NCI-H345 (cell line): ENCODE measurements around the gene TMEM100.
A peak's percentile ranks its signal among the peaks of the same experiment; 100 is the strongest.

ENCODE experiments used
- DNase-seq: peaks from one replicate; lab custom pipeline; 2025; lab: John Stamatoyannopoulos, UW

Gene TMEM100

GRCh38 chr17:55722742-55723487 is at the start of gene TMEM100:
TSS of gene TMEM100 (minus strand) at chr17:55722864. CDS start at chr17:55721070, 1,794 bp downstream.
- DNase-seq: no peak

- DNase-seq: no peak
Measured at GRCh38 chr17:55772086-55772485, 49.4 kb upstream of the TMEM100 start.

GRCh38 chr17:55770196-55770870 is 47.7 kb upstream of the TMEM100 start:
- DNase-seq: peak; percentile 26

GRCh38 chr17:55769625-55770000 is 46.9 kb upstream of the TMEM100 start:
- DNase-seq: no peak

- DNase-seq: no peak
Measured at GRCh38 chr17:55768936-55769624, 46.4 kb upstream of the TMEM100 start.

GRCh38 chr17:55765472-55765871 is 42.8 kb upstream of the TMEM100 start:
- no peak for DNase-seq

GRCh38 chr17:55764610-55765009 is 41.9 kb upstream of the TMEM100 start:
- no peak for DNase-seq

GRCh38 chr17:55763856-55764255 is 41.2 kb upstream of the TMEM100 start:
- DNase-seq: no peak

- no peak for DNase-seq
Measured at GRCh38 chr17:55762086-55762858, 39.6 kb upstream of the TMEM100 start.

- DNase-seq: no peak
Measured at GRCh38 chr17:55760643-55761355, 38.1 kb upstream of the TMEM100 start.

GRCh38 chr17:55758171-55758570 is 35.5 kb upstream of the TMEM100 start:
- DNase-seq: no peak

GRCh38 chr17:55757659-55758058 is 35.0 kb upstream of the TMEM100 start:
- DNase-seq: no peak

GRCh38 chr17:55756689-55757088 is 34.0 kb upstream of the TMEM100 start:
- no peak for DNase-seq

GRCh38 chr17:55751720-55752250 is 29.1 kb upstream of the TMEM100 start:
- DNase-seq: no peak

- DNase-seq: peak; percentile 68
Measured at GRCh38 chr17:55750750-55751657, 28.3 kb upstream of the TMEM100 start, which contains the start of gene PCTP. TSS of gene PCTP (plus strand) at chr17:55751051. CDS start at chr17:55751104, 53 bp downstream.

GRCh38 chr17:55749985-55750384 is 27.3 kb upstream of the TMEM100 start:
- no peak for DNase-seq

GRCh38 chr17:55748841-55749240 is 26.2 kb upstream of the TMEM100 start:
- no peak for DNase-seq

- DNase-seq: no peak
Measured at GRCh38 chr17:55747209-55747608, 24.5 kb upstream of the TMEM100 start.

GRCh38 chr17:55746466-55746865 is 23.8 kb upstream of the TMEM100 start:
- no peak for DNase-seq

GRCh38 chr17:55745258-55745657 is 22.6 kb upstream of the TMEM100 start:
- DNase-seq: no peak
